Neuron (in vitro differentiated cells): ENCODE measurements around the gene XAGE5.
"Not testable (repeated sequence)": the region's sequence is repeated elsewhere in the genome, so short reads cannot be mapped to it uniquely, and the experiment has no call there.

ENCODE experiments used
- H2AFZ ChIP-seq: one replicate; pipeline ENCODE4 v1.6.1; 2013; ENCODE audit warnings: low read depth, mild to moderate bottlenecking, inconsistent platforms, low read length, moderate library complexity
- H3K27me3 ChIP-seq: one replicate; pipeline ENCODE4 v1.6.1; 2013; ENCODE audit warnings: low read length; ENCODE audit not compliant: insufficient read depth
- H3K36me3 ChIP-seq: one replicate; pipeline ENCODE4 v1.6.1; 2013; ENCODE audit warnings: low read length; ENCODE audit not compliant: insufficient read depth
- H3K4me1 ChIP-seq: one replicate; pipeline ENCODE4 v1.6.1; 2013; ENCODE audit warnings: low read length; ENCODE audit not compliant: insufficient read depth
- H3K4me3 ChIP-seq: 2 replicates; pipeline ENCODE4 v1.5.1; 2013; ENCODE audit warnings: mild to moderate bottlenecking, low read length, moderate library complexity
- H3K9me3 ChIP-seq: one replicate; pipeline ENCODE4 v1.6.1; 2013; ENCODE audit warnings: low read length

Gene XAGE5, protein sequence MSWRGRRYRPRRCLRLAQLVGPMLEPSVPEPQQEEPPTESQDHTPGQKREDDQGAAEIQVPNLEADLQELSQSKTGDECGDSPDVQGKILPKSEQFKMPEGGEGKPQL

DNA sequence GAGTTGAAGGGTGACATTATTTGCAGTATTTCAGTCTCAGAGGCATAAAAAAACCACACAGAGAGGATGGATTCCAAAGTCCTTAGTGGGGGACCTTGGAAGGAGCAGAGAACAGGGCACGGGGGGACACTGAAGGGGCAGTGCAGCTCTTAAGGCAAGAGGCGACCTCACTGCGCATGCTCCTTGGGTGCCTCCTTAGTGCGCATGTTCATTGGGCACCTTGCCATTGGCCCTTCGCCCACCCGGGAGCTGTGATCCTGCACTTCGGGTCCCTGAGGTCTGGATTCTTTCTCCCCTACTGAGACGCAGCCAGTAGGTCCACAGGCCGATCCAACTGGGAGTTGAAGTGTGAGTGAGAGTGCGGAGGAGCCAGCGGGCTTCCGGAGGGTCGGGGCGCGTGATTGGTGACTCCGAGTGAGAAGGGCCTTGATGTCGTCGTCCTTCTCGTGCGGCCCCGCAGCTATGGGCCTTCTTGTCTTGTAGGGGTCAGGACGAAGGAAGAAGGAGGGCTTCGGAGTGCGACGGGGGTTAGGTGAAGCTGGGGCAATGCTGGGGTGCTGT is at the start of gene XAGE5:
TSS of gene XAGE5 (plus strand) at position 223 of the 561 bp plus-strand sequence. CDS start 1,280 bp downstream, outside the sequence.
- no peaks in the 10 kb centered on the region for H3K36me3 ChIP-seq
- no peaks in the 10 kb centered on the region for H3K4me1 ChIP-seq
- H3K9me3 ChIP-seq = no peaks in the 10 kb centered on the region
- no peak within 1 kb of the TSS for H2AFZ ChIP-seq
- peaks cover 6% of the 10 kb centered on the region for H3K27me3 ChIP-seq
- H3K4me3 ChIP-seq = no peak within 1 kb of the TSS

DNA sequence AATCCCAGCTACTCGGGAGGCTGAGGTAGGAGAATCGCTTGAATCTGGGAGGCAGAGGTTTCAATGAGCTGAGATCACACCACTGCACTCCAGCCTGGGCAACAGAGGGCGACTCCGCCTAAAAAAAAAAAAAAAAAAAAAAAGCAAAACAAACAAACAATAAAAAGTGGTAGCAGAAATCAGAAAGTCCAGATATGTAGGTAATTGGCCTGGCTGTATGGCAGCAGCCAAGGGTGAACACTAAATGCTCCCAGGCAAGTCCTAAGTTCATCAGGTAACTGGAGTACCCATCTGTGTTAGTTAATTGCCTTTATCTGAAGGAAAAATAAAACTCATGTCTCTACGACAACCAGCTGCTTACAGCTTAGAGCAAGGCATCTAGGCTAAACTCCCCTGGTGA is 45.1 kb upstream of the XAGE5 start:
- H2AFZ ChIP-seq, H3K4me3 ChIP-seq, H3K36me3 ChIP-seq, H3K27me3 ChIP-seq, H3K9me3 ChIP-seq, H3K4me1 ChIP-seq: not testable (repeated sequence)

DNA sequence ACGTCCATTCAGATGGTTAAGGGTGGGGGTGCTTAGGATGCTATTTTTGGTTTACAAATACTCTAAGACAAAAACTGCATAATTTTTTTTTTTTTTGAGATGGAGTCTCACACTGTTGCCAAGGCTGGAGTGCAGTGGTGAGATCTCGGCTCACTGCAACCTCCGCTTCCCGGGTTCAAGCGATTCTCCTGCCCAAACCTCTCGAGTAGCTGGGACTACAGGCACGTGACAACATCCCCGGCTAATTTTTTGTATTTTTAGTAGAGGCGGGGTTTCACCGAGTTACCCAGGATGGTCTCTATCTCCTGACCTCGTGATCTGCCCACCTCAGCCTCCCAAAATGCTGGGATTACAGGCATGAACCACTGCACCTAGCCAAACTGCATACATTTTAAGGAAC is 37.6 kb upstream of the XAGE5 start:
- H3K9me3 ChIP-seq, H3K4me1 ChIP-seq, H3K27me3 ChIP-seq, H3K4me3 ChIP-seq, H3K36me3 ChIP-seq, H2AFZ ChIP-seq: not testable (repeated sequence)

DNA sequence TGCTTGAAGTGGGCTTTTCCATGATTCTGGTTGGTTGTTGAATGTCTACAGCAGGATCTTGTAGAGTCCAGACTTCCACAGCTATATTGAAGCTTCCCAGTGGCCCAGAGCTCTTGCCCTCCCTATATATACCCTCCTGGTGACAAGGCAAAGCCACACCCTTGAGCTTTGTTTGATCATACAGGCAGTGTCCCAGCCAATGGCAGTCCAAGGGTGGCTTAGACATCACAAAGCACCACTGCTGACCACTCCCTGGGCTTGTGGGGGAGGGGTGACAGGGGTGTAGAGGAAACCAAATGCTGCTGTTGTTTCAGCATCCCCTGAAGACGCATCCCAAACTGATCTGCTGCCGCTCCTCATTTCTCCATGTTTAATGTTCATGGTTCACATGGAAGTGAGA is 13.8 kb upstream of the XAGE5 start, which contains the start of gene SPANXN5:
TSS of gene SPANXN5 (minus strand) at position 101 of the 400 bp plus-strand sequence. CDS start at position 22, 79 bp downstream.
- not testable (repeated sequence) for H3K27me3 ChIP-seq, H3K9me3 ChIP-seq, H3K4me1 ChIP-seq, H2AFZ ChIP-seq, H3K36me3 ChIP-seq, H3K4me3 ChIP-seq

DNA sequence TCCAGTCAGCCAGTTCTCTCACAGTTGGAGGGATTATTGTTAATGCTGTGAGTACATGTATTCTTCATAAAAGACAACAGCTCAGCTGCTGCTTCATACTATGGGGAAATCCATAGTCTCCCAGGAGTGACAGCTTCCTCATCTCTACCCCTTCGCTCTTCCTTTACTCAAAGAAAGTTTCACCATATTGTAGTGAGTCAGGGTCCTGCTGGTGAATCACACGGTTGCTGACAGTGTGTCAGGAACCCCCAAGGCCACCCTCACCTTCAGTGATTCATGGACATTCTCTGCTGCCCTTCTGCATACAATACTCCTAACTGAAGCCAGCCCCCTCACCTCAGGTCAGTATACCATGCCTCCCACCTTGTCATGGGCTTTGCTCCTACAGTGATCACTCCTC is 6.2 kb upstream of the XAGE5 start:
- H3K9me3 ChIP-seq, H2AFZ ChIP-seq, H3K4me3 ChIP-seq, H3K4me1 ChIP-seq, H3K36me3 ChIP-seq, H3K27me3 ChIP-seq: not testable (repeated sequence)

DNA sequence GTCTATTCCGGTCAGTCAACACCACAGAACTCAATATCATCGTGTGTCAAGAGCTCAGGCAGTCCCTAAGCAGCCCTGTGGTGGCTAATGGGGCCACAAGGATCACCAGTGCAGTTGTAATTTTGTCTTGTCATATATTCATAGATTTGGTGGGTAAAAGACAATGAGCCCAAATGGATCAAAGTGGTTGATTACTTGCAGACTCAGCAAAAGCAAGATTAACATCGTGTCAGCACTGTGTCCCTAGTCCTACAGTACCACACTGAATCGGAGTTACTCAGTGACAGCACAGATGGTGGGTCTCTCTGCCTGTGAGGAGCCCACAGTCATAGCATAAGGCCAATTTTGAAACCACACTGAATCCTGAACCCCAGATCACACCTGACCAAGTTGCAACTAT is 8.7 kb downstream of the XAGE5 start:
- Histone ChIP-seq H3K4me1 (no peaks in the 10 kb centered on the region), H3K9me3 (no peaks in the 10 kb centered on the region), H3K36me3 (no peaks in the 10 kb centered on the region), H3K27me3 (peaks cover 19% of the 10 kb centered on the region), H3K4me3 (no peak overlapping the region), H2AFZ (no peak overlapping the region)

DNA sequence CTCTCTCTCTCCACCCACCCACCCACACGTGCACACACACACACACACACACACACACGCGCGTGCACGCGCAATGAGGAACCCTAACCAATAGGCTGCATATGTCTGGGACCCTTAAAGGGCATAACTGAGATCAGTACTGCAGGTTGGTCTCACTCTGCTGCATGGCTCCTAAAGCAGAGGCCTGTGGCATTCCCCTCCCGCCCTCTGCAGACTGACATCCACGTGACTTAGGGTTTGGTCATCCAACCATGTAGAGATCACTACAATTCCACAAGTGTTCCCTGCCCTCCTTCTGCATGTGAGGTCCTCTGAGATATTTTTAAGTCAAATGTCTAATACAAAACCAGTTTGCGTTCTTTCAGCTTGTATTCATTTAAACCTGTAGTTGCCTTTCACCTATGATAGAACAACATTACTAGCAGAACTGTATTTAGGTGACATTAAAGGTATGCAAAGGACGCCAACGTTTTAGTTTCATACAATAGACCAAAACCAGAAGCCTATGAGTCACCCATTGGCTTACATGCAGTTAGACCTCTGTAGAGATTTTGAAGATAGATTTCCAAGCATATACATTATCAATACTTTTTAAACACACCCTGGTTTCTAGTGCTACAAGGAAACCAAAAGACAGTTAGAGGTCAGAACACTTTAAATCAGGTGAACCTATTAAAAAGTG is 10.1 kb downstream of the XAGE5 start:
- H3K9me3 ChIP-seq = no peaks in the 10 kb centered on the region
- no peak overlapping the region for H3K4me3 ChIP-seq
- no peaks in the 10 kb centered on the region for H3K36me3 ChIP-seq
- peaks cover 15% of the 10 kb centered on the region for H3K27me3 ChIP-seq
- H2AFZ ChIP-seq = no peak overlapping the region
- no peaks in the 10 kb centered on the region for H3K4me1 ChIP-seq

DNA sequence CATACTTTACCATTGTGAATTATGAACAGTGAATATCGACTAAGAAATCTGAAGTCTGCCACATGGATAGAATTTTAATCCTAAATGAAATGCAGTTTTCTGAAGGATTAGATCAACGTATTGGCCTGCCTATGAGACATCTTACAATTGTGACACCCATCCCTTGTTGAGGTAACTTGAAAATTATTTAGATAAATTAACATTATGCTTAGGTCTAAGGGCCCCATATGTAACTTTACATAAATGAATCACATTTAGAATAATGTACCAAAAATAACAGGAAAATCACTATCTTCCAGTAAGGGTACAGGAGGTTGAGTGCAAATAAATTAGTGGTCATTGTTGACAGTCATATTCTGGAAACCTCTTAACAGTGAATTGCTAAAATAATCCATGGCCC is 13.5 kb downstream of the XAGE5 start:
- no peak overlapping the region for H2AFZ ChIP-seq
- H3K4me1 ChIP-seq = no peaks in the 10 kb centered on the region
- H3K27me3 ChIP-seq = peaks cover 4% of the 10 kb centered on the region
- H3K4me3 ChIP-seq = no peak overlapping the region
- H3K9me3 ChIP-seq = no peaks in the 10 kb centered on the region
- no peaks in the 10 kb centered on the region for H3K36me3 ChIP-seq

DNA sequence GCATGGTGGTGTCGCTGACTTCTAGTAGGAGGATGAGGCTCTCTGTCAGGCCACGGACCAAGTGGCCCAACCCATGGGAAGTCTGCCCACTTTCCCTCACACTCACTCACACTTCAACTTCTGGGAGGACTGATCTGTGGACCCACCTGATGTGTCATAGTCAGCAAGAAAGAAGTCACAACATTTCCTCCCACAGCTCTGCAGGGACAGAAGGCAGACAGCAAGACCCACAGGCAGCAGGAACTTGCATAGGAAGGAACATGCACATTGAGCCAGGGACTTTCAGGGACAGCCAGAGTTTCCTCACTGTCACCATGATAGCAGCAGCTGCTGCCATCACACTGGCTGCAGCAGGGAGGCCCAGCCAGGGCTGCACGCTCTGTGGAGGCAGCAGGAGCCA is 19.5 kb downstream of the XAGE5 start:
- no peak overlapping the region for H2AFZ ChIP-seq
- H3K27me3 ChIP-seq = peaks cover 2% of the 10 kb centered on the region
- no peak overlapping the region for H3K4me3 ChIP-seq
- no peaks in the 10 kb centered on the region for H3K4me1 ChIP-seq
- H3K36me3 ChIP-seq = no peaks in the 10 kb centered on the region
- no peaks in the 10 kb centered on the region for H3K9me3 ChIP-seq

DNA sequence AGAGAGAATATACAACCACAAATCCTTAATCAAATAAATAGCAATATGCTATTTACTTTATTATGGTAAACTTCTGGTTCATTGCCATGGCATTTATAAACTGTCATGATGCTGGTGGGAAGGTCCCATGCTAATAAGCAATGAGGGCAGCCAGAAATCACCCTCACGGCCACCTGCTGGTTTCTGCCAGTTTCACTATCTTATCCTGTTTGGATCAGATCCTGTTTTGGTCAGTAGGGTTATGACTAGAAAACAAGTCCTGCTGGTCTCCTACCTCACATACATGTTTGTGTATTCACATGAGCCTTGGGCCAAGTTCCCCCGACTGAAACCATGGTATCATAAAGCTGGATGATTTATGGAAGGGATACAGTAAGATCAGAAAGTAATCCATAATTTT is 28.1 kb downstream of the XAGE5 start:
- Histone ChIP-seq H3K27me3 (no peaks in the 10 kb centered on the region), H3K4me3 (no peak overlapping the region), H3K36me3 (no peaks in the 10 kb centered on the region), H2AFZ (no peak overlapping the region), H3K4me1 (no peaks in the 10 kb centered on the region), H3K9me3 (no peaks in the 10 kb centered on the region)

DNA sequence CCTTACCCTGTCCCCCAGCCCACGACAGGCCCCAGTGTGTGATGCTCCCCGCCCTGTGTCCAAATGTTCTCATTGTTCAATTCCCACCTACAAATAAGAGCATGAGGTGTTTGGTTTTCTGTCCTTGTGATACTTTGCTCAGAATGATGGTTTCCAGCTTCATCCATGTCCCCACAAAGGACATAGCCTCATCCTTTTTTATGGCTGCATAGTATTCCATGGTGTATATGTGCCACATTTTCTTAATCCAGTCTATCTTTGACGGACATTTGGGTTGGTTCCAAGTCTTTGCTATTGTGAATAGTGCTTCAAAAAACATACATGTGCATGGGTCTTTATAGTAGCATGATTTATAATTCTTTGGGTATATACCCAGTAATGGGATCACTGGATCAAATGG is 32.5 kb downstream of the XAGE5 start:
- not testable (repeated sequence) for H2AFZ ChIP-seq, H3K4me1 ChIP-seq, H3K27me3 ChIP-seq, H3K9me3 ChIP-seq, H3K36me3 ChIP-seq, H3K4me3 ChIP-seq

DNA sequence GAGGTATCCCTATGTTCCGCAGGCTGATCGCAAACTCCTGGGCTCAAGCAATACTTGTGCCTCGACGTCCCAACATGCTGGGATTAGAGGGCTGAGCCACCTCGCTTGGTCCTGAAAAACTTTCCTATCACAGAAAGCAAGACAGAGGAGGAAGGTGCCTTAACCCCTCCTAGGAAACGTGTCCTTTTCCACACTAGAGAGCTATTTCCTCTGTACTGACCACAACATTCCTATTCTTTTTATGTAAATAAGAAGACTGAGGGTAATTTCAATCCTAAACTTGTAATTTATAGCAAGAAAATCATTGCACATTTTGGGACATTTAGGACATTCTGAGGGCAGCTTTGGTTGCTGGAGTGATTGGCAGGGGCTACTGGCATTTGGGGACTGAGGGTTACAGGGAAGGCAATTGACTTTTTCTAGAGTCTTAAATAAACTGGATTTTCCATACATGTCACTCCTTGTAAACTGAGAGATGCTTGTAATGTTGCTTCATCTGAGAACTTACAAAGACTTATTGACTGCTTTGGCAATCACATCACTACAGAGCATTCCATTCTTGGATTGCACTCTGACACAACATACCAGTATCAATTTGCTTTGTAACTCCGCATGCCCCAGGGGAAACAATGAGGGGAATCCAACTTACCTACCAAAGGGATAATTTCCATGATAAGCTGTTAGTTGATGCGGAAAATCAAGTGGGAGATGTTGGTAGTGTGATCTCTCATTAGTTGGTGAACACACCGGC is 41.2 kb downstream of the XAGE5 start:
- Histone ChIP-seq H3K4me3 (no peak overlapping the region), H3K36me3 (no peaks in the 10 kb centered on the region), H3K9me3 (no peaks in the 10 kb centered on the region), H3K4me1 (no peaks in the 10 kb centered on the region), H2AFZ (no peak overlapping the region), H3K27me3 (peaks cover 3% of the 10 kb centered on the region)

DNA sequence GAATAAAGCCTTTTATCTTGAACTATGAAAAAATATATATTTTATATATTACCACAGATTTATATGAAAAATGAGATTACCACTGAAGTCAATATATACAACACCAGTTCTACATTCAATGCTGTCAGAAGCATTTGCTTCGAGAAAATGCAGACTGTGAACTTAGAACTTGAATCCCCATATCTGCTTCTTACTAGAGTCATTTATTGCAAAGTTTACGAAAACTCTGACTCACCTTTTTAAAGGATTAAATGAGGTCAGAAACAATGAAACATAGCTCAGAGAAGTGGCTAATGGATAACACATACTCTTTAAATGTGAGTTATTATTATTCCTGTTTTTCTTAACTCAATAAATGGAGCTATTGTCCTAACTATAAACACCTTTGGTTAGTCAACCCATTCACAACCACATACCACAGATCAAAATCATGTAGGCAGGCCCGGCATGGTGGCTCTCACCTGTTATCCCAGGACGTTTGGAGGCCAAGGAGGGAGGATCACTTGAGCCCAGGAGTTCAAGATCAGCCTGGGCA is 46.0 kb downstream of the XAGE5 start:
- H3K36me3 ChIP-seq, H3K9me3 ChIP-seq, H3K4me1 ChIP-seq, H3K27me3 ChIP-seq, H2AFZ ChIP-seq, H3K4me3 ChIP-seq: not testable (repeated sequence)
